ENCODE measurements around the gene TBL1X.
"Not testable (repeated sequence)": the region's sequence is repeated elsewhere in the genome, so short reads cannot be mapped to it uniquely, and the experiment has no call there.

The TBL1X gene

GRCh38 chrX:9461087-9461486, 3.8 kb upstream of the TBL1X start:
- DNase-seq: no peak

DNA sequence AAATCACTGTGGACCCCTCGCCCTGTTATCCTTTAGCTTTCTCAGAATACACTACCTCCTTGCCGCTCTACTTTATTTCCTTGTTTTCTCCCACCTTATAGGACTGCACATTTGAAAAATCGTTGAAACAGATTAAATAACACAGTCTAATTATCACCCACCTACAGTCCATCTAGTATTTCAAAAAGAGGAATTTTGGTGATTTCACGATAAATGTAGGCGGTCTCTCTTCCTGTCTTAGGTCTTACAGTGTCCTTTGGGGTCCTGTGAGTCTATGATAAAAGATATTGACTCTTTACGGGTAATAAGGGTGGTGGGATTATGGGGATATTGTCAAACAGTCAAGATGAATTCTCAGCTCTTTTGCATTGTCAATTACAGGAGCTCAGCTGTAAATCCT, 2.4 kb upstream of the TBL1X start:
- DNase-seq: no peak

DNA sequence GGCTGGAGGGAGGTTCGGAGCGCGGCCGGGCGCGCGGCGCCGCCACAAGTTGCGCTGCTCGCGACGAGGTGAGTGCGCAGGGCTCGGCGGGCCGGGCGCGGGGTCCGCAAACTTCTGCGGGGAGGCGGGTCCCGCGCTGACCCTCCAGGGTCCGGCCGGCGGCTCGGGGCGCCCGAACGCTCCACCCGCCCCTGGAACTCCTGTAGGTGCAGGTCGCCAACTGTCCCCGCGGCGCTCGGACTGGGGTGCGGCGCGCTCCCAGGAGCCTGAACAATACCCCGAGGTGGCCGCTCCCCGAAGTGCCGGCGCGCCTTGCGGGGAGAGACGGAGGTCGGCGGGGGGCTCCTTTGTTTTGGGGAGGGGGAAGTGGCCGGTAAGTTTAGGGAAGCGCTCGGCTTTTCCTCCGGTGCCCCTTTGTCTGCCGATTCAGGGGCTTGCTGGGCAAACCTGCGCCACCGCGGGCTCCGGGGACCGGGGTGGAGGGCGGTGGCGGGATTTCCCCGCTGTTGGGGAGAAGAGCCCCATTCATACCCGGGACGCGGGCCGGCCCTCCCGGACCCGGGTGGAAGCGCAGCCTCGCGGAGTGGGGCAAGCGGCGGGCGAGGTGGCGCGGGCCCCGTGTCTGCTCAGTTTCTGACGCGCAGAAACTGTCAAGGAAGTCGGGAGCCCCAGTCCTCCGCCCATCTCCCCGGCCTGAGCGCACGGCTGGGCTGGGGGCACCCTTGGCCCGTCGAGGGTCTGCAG, 694 bp downstream of the TBL1X start:
- no peak for DNase-seq

GRCh38 chrX:9466124-9466495, 1.3 kb downstream of the TBL1X start:
- DNase-seq: no peak

GRCh38 chrX:9466736-9467135, 1.9 kb downstream of the TBL1X start:
- no peak for DNase-seq

DNA sequence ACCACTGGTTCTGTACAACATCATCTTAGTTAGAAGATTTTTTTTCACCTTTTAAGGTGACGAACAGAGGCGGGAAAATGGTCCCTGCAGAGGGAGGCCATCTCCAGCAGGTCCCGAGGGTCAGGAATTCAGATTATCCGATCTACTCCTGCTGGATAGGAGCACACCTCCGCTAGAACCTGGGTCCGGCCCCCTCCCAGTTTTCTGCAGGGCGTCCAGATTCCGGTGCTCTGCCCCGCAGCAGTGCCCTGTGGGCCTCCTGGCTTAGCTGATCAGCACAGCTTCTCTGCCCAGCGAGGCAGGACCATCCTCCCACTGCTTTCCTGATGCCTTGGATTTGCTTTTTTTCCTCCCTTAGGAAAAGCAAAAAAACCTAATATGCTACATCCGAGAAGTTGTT, 2.3 kb downstream of the TBL1X start:
- no peak for DNase-seq

DNA sequence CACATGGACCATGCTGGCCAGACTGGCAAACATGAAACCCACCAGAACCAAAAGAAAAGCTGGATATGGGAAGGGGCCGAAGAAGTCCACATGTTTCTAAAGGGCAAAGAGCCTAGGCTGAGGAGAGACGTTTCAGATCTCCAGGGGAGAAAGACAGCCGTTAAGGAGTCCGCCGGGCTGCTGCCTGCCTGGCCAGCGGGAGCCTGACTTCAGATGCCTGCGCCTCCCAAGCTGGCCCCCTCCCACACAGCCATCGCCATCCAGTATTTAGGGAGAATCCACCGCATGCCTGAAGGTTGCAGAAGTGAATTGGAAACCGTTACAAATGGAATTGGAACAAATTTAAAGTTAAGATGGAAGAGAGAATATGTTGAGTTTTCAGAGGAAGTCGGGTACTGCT, 2.9 kb downstream of the TBL1X start:
- DNase-seq: no peak

DNA sequence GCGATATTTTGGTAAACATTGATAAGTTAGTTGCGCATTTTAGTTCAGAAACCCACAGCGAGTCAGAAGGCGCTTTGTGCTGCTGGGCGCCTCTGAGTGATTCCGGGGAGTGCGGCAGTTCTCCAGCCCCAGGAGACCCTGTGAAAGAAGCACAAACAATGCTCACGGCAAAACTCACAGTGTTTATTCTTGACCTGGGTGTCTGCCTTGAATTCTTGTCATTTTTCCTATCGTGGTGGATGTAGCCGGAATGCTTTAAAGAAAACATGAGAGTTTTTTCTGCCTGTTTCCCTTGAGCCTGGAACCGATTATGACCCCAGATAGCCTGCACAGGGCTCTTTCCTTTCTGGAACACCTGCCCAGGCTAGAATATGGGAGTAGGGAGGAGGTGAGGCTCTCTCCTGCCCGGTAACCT, 6.7 kb downstream of the TBL1X start:
- DNase-seq: no peak

- no peak for DNase-seq
These were observed 8.8 kb downstream of the TBL1X start for GRCh38 chrX:9473708-9474107.

- not testable (repeated sequence) for DNase-seq
These were observed 10.6 kb downstream of the TBL1X start for GRCh38 chrX:9475417-9475816.

DNA sequence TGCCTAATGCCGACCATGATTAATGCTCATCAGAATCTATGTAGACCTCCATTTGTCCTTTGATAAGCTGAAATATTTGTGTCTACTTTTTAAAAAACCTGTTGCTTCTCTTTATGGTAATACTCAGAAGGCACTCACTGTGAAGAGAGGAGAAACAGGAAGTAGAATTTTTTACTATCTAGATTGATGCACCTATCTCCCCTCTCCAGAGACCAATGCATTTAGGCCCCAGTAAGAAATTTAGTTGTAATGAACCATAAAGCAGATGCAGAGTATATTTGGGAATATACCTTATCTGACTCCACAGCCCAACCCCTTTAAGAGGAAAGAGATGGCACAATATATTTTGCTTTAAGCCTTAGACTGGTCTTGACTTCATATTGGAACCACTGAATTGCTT, 11.1 kb downstream of the TBL1X start:
- no peak for DNase-seq

DNA sequence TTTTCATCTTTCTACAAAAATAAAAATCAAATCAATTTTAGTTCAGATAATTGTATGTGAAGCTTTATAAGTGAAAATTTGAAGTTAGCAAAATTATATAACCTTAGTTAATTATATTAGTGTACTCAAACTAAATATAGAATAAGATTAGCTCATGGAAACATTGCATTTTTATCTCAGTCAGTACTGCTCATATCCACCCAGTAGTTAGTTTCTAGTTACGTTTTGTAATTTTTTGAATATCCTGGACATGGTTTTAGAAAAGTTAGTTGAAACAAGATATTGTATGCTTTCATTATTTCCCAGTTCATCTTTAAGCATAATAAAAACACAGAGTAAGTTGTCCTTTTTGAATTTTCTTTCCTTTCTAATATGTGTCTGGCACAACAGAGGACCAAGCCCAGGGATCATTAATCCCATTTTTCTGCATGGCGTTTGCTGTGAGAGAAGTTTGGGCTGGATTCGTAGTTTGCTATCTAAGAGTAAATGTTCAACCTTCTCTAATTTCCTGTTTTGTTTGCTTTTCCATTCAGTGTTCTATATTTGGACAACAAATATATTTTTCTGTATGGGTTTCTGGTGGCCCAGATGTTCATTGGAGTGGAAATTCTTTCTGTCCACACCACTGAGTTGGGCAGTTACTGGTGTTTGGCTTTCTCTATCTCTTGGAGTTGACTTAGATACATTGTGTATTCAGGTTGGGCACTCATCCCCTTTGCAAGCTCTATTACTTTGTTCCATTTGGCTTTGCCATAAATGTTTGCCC, 12.1 kb downstream of the TBL1X start:
- DNase-seq: no peak

DNA sequence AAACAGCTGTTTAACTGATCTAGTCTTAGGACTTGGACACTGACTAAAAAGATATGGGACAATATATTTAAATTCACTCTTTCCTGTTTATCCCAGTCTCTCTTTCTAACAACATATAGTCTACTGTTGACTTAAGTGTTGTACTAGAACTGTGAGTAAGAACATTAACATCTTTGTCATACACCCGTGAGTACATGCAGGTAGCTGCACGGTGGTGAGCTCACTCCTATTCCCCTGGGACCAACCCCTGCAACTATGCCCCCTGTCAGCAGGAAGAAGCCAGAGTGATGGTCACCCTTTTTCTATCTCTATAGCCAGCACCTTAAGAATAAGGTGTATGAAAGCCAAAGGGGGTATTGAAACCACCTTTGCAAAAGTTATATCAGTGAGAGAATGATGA, 17.6 kb downstream of the TBL1X start:
- no peak for DNase-seq

- DNase-seq: no peak
These were observed 18.0 kb downstream of the TBL1X start for GRCh38 chrX:9482837-9483236.

- DNase-seq: no peak
These were observed 18.5 kb downstream of the TBL1X start for GRCh38 chrX:9483376-9483775.

DNA sequence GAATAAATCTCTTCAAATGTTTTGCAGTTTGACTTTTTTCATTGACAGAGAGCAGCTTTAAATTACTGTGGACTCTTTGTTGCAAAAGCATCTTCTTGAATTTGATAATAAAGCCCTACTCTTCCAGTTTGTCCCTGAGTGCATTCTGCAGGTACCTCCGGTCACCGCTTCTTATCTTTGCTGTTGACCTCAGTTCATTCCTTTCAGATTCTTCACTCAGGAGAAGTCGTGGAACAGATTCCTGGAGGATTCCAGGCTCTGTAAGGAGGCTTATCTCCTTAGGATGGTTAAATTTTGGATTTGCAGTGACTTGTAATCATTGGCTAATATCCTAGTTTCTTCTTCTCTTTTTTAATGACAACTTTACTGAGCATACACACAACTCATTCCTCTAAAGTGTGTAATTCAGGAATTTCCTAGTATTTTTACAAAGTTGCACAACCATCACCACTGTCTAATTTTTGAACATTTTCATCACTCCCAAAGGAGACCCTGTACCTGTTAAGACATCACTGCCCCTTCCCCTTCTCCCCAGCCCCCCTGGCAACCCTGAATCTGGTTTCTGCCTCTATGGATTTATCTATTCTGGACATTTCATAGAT, 22.0 kb downstream of the TBL1X start:
- DNase-seq: no peak

- no peak for DNase-seq
These were observed 23.7 kb downstream of the TBL1X start for GRCh38 chrX:9488586-9488985.

GRCh38 chrX:9489234-9489633, 24.4 kb downstream of the TBL1X start:
- no peak for DNase-seq

DNA sequence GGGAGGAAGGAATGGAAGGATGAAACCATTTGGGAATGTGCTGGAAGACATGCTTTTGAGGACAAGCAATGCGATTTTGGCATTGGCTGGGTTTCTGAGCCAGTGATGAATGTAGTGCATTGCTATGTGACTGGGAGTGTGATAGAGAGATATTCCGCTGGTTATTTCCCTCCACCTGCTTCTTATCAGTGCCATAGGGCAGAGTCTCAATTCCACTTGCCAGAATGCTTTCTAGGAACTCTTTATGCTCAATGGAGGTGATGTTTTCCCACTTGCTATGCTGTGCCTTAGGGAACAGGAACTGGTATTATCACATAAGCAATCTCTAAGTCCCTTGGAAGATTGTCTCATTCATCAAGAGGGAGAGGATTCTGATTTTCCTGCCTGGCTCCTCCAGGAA, 28.0 kb downstream of the TBL1X start:
- DNase-seq: no peak

DNA sequence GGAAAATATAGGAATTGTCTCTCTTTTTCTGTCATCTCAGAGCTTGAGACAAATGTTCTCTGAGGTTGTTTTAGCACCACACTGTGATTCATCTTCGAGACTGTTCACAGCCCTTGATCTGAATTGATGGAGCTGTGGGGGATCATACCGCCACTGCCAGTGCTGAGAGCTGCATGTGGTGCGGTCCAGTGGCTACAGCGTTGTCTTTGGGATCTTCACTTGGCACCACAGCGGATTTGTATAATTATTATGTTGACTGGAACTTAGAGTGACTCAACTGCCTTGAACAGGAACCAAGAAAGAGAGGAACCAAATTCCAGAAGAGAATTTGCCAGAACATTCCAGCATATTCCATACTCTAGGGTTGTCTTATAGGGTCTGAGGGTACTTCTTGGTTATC, 29.1 kb downstream of the TBL1X start:
- no peak for DNase-seq

- DNase-seq: no peak
These were observed 29.9 kb downstream of the TBL1X start for GRCh38 chrX:9494771-9495170.

DNA sequence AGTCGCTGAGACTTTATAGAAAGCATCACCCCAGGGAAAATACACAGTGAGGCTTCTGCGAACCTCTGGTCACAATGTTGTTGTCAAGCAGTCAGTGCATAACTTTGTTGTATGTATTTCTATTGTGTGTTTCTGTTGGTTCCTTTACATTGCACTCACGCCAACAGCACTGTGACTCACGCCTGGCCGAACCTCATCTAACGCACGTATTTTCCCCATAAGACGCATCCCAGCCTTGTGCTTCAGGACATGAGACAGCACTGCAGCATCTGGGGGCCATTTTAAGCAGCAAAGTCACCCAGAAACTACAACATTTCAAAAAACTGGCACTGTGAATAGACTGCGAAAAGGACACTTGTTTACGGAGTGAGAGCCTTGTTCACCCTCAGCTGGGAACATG, 30.6 kb downstream of the TBL1X start:
- DNase-seq: no peak

DNA sequence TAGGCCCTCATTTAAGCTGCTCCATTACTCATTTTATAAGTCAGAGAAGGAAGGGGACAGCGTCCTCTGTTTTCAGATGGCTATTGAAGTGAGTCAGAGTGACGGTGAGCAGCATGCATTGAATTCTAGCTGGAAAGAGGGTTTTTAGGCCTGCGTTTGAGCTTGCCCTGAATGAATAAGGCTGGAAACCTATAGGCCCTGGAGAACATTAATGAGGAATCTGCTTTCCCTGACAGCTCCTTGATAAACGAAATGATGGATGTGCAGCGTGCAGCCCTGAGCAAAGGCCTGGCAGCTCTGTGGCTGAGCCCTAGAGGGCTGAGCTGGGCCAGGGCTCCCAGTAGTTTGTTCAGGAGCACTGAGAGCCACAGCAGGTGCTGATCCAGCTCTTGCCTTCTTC, 33.4 kb downstream of the TBL1X start:
- DNase-seq: no peak

GRCh38 chrX:9500584-9500983, 35.7 kb downstream of the TBL1X start:
- DNase-seq: no peak
